ENCODE measurements around the gene CSHL1. TPM values are rescaled to one million over a fixed set of nuclear protein-coding genes. Genes with fewer than 3 reads are reported as not detected.
"Not testable (repeated sequence)": the region's sequence is repeated elsewhere in the genome, so short reads cannot be mapped to it uniquely, and the experiment has no call there.

The CSHL1 gene
- total RNA-seq, 1 experiment from 2014 or later: not detected

DNA sequence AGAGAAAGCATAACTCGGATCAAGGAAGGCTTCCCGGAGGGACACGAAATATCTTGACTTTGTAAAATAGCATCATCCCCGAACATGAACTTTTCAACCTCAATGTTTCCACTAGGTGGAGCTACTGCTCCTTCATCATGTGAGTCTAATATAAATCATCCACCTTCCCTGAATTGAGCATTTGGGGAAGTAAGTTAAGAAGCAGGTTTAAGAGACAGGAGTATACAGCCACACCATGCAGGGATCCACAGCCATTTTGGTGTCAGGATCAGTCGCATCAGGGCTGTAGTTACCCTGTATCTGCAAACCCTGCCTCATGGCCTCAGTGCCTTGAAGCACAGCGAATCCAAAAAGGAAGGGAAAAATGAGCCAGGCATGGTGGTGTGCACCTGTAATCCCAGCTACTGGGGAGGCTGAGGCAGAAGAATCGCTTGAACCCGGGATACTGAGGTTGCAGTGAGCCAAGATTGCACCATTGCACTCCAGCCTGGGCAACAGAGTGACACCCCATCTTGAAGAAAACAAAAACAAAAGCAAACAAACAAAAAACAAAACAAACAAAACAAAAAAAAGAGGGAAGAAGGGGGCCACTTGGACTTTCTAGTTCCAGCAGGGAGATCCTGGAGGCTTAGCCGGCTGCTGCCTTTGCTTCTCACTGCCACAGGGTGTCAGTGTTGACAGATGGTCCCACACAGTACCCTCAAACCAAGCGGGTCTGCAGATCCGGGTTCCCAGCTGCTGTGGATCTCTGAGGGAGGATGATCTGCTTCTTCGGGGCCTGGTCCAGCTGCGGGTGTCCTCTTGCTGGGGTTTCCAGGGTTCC is 21.8 kb downstream of the CSHL1 start:
- peak; percentile 33 for DNase-seq (ENCODE audit: low read depth)

- DNase-seq (ENCODE audit: low read depth): not testable (repeated sequence)
Observed at GRCh38 chr17:63885119-63885518, 25.9 kb downstream of the CSHL1 start.

DNA sequence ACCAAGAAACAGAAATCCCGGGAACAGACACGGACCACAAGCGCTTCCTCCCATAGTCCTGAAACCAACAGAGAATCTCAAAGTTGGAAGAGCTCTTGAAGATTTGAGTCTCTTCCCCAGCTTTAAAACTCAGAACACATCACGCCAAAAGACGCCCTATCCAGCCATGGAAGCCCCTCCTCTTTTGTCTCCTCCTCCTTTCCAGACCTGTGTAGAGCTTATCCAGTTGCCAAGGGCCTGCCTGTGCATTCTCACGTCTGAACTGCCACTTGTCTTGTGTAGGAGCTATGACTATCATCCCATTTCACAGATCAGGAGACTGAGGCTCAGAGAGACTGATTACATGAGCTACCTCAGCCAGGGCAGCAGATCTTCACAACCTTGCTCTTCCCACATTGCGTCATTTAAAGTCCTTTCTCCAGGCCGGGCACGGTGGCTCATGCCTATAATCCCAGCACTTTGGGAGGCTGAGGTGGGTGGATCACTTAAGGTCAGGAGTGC is 28.4 kb downstream of the CSHL1 start:
- not testable (repeated sequence) for DNase-seq (ENCODE audit: low read depth)

DNA sequence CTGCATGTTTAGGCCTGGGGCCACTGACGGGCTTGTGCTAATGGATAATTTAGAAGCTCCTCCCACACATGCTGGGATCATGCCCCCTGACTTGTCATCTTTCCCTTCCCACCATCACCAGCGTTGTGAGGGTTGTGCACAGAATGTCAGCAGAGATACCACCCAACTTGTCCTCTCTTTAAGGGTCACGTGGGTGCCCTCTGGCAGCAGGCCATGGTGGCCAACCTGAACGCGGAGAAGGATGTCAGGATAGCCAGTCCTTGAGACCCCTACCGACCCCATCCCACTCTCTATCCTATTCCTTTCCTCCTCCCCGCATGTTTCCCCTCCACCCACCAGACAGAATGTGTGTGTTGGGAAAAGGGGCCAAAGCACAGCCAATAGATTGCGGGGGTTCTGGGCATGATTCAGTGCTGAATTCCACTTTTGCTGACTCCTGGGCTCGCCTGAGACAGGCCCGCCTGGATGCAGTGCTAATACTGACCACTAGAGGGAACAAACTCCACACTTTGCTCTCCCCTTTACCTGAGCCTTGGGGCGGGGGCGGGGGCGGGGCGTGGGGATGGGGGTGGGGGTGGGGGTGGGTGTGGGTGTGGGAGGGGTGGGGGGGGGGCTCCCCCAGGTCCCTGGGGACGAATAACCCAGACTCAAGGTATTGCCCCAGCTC is 29.0 kb downstream of the CSHL1 start, which contains the start of gene GH2:
Gene GH2 (minus strand): TSS at position 10 of the 667 bp plus-strand sequence. CDS start 143 bp downstream, outside the sequence.
- DNase-seq (ENCODE audit: low read depth): peak; percentile 19

DNA sequence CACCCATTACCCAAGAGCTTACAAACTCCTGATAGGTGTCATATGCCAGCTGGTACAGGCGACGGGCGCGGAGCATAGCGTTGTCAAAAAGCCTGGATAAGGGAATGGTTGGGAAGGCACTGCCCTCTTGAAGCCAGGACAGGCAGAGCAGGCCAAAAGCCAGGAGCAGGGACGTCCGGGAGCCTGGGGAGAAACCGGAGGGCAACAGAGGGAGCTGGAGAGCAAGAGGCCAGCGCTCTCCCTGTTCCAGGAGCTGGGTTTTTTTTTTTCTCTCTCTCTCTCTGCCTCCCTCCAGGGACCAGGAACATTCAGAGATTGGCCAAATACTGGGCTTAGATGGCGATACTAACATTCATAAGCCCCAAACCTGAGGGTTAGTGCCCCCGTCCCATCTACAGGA is 29.7 kb downstream of the CSHL1 start:
- DNase-seq (ENCODE audit: low read depth): not testable (repeated sequence)

DNA sequence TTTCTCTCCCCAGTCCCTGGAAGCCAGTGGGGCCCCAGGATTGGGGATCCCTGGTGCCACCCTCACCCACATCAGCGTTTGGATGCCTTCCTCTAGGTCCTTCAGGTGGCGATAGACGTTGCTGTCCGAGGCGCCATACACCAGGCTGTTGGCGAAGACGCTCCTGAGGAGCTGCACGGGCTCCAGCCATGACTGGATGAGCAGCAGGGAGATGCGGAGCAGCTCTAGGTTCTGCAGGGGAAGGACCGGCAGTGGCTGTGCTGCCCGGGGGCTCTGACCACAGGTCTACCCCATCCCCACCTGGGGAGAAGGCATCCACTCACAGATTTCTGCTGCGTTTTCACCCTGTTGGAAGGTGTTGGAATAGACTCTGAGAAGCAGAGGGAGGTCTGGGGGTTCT is 30.4 kb downstream of the CSHL1 start:
- no peak for DNase-seq (ENCODE audit: low read depth)

DNA sequence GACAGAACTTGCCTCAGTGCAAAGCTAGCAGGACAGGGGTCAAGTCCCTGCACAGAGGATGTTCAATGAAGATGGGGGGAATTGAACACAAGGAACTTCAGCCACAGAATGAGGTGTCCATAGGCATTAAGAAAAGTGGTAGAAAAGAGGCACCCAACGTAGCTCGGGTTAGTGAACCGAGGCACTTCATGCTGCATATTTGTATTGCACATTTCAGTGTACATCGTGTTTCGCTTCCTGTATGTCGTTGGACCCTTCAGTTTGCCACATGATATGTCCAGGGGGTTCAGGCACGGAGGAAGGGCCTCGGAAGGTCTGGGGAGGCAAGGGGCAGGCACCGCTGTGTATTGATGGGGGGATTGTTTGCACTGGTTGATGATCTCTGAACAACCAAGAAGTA is 32.6 kb downstream of the CSHL1 start:
- DNase-seq (ENCODE audit: low read depth): not testable (repeated sequence)

- DNase-seq (ENCODE audit: low read depth): not testable (repeated sequence)
Observed at GRCh38 chr17:63874693-63875092, 36.4 kb downstream of the CSHL1 start.

- not testable (repeated sequence) for DNase-seq (ENCODE audit: low read depth)
Observed at GRCh38 chr17:63874061-63874626, 36.9 kb downstream of the CSHL1 start.

- not testable (repeated sequence) for DNase-seq (ENCODE audit: low read depth)
Observed at GRCh38 chr17:63873577-63873976, 37.5 kb downstream of the CSHL1 start, which contains the start of gene CSH2. CSH2 (minus strand) TSS chr17:63873677; CDS start chr17:63873614, 63 bp downstream.

DNA sequence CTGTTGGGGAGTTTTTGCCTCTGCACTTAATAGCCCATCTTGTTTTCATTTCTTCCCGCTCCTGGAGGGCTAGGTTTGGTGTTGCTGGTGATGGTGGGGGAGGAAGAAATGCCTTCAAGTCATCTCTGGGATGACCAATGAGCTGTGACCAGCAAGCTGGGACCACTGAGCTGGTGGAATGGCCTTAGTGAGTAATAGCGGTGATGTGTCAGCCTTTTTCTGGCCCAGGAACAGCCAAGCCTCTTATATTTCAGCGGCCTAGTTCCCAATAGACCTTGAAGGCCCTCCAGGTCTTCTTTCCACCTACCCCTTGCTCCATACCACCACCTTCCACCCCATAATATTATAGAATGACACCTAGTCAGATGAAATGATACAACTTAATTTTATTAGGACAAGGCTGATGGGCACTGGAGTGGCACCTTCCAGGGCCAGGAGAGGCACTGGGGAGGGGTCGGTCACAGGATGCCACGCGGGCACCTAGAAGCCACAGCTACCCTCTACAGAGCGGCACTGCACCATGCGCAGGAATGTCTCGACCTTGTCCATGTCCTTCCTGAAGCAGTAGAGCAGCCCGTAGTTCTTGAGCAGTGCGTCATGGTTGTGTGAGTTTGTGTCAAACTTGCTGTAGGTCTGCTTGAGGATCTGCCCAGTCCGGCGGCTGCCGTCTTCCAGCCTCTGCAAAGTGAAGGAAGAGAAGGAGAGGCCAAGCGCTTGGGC is 39.3 kb downstream of the CSHL1 start:
- DNase-seq (ENCODE audit: low read depth): not testable (repeated sequence)

DNA sequence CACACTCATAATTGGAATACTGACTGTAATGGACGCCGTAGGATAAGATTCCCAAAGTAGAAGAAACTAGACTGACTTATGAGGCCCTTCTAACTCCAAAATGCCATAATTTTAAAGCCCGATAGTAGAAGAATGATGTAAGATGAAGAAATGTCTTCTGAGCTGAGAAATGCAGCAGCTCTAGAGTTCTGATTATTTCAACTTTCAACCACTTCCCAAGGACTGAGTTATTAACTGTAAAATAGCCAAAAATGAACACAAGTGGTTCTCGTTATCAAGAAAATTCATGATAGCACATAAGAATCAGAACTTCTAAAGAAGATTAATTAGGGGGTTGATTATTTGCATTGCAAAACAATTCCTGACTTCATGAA is 40.8 kb downstream of the CSHL1 start:
- DNase-seq (ENCODE audit: low read depth): not testable (repeated sequence)

GRCh38 chr17:63869491-63870291 is 41.4 kb downstream of the CSHL1 start:
- DNase-seq (ENCODE audit: low read depth): not testable (repeated sequence)

DNA sequence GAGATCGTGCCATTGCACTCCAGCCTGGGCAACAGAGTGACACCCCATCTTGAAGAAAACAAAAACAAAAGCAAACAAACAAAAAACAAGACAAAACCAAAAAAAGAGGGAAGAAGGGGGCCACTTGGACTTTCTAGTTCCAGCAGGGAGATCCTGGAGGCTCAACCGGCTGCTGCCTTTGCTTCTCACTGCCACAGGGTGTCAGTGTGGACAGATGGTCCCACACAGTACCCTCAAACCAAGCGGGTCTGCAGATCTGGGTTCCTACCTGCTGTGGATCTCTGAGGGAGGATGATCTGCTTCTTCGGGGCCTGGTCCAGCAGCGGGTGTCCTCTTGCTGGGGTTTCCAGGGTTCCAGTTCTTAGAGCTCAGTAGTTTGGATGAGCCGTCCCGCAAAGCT is 44.4 kb downstream of the CSHL1 start:
- not testable (repeated sequence) for DNase-seq (ENCODE audit: low read depth)

Other genes starting within 250 kb of the CSHL1 start
- gene LIMD2, start 211.1 kb downstream of the CSHL1 start, total RNA-seq (2014; rRNA removed; shearing (Covaris generic)): 4.9 and 10.2 TPM in 2 replicates
- gene STRADA, start 169.5 kb downstream of the CSHL1 start, total RNA-seq (2014; rRNA removed; shearing (Covaris generic)): 10.1 and 13.7 TPM in 2 replicates
- gene CCDC47, start 137.7 kb downstream of the CSHL1 start, total RNA-seq (2014; rRNA removed; shearing (Covaris generic)): 39.9 and 49.3 TPM in 2 replicates
- 18.0 and 19.8 TPM in 2 replicates for gene DDX42, start 137.1 kb downstream of the CSHL1 start, total RNA-seq (2014; rRNA removed; shearing (Covaris generic))
- gene PSMC5, start 83.8 kb downstream of the CSHL1 start, total RNA-seq (2014; rRNA removed; shearing (Covaris generic)): 44.7 and 54.2 TPM in 2 replicates
- 49.5 and 62.1 TPM in 2 replicates for gene FTSJ3, start 83.6 kb downstream of the CSHL1 start, total RNA-seq (2014; rRNA removed; shearing (Covaris generic))
- gene SMARCD2, start 68.6 kb downstream of the CSHL1 start, total RNA-seq (2014; rRNA removed; shearing (Covaris generic)): 64.9 and 69.0 TPM in 2 replicates
- gene CSH2, start 37.6 kb downstream of the CSHL1 start, total RNA-seq (2014; rRNA removed; shearing (Covaris generic)): not detected in 2 replicates
- not detected in 2 replicates for gene GH2, start 29.3 kb downstream of the CSHL1 start, total RNA-seq (2014; rRNA removed; shearing (Covaris generic))
- not detected in 2 replicates for gene CSH1, start 14.7 kb downstream of the CSHL1 start, total RNA-seq (2014; rRNA removed; shearing (Covaris generic))
- gene GH1, start 7.6 kb upstream of the CSHL1 start, total RNA-seq (2014; rRNA removed; shearing (Covaris generic)): not detected in 2 replicates
- 0.20 TPM in 1 of 2 replicates, not detected in the other for gene CD79B, start 21.1 kb upstream of the CSHL1 start, total RNA-seq (2014; rRNA removed; shearing (Covaris generic))
- not detected in 2 replicates for gene SCN4A, start 61.7 kb upstream of the CSHL1 start, total RNA-seq (2014; rRNA removed; shearing (Covaris generic))
- gene PRR29, start 87.1 kb upstream of the CSHL1 start, total RNA-seq (2014; rRNA removed; shearing (Covaris generic)): not detected in 2 replicates
- not detected in 2 replicates for gene ICAM2, start 109.4 kb upstream of the CSHL1 start, total RNA-seq (2014; rRNA removed; shearing (Covaris generic))
- 3.4 and 6.0 TPM in 2 replicates for gene ERN1, start 218.9 kb upstream of the CSHL1 start, total RNA-seq (2014; rRNA removed; shearing (Covaris generic))